HepG2 (cell line): Measurements from ENCODE around the gene CAPN12. TPM values are rescaled to one million over a fixed set of nuclear protein-coding genes. Genes with fewer than 3 reads are reported as not detected.

Experiments used
- CBFB ChIP-seq: sonication (generic); formaldehyde crosslinking; IDR thresholded peaks from 2 replicates; pipeline ENCODE4 v1.4.0; 2020; ENCODE audit warnings: missing genetic modification reagents
- DDIT3 ChIP-seq: sonication (generic); formaldehyde crosslinking; IDR thresholded peaks from 2 replicates; pipeline ENCODE4 v1.4.0; 2020; ENCODE audit warnings: mild to moderate bottlenecking, missing genetic modification reagents
- DNMT1 ChIP-seq: sonication (generic); formaldehyde crosslinking; IDR thresholded peaks from 2 replicates; pipeline ENCODE4 v1.5.1; 2020; ENCODE audit warnings: mild to moderate bottlenecking, missing genetic modification reagents
- EEA1 ChIP-seq: sonication (generic); formaldehyde crosslinking; IDR thresholded peaks from 2 replicates; pipeline ENCODE4 v1.5.1; 2020; ENCODE audit warnings: mild to moderate bottlenecking, missing genetic modification reagents, borderline replicate concordance
- ETV5 ChIP-seq: IDR thresholded peaks from 2 replicates; pipeline ENCODE4 v1.6.1; 2018; ENCODE audit warnings: missing biosample characterization, missing genetic modification reagents, inconsistent platforms, borderline replicate concordance
- MED1 ChIP-seq: sonication (generic); formaldehyde crosslinking; IDR thresholded peaks from 2 replicates; pipeline ENCODE4 v1.4.0; 2020; ENCODE audit warnings: missing genetic modification reagents
- MTA3 ChIP-seq: sonication (generic); formaldehyde crosslinking; IDR thresholded peaks from 2 replicates; pipeline ENCODE4 v1.4.0; 2020; ENCODE audit warnings: missing genetic modification reagents
- PHF8 ChIP-seq: sonication (generic); formaldehyde crosslinking; IDR thresholded peaks from 2 replicates; pipeline ENCODE4 v1.5.0; 2020; ENCODE audit warnings: missing genetic modification reagents
- RELA ChIP-seq: sonication (generic); formaldehyde crosslinking; IDR thresholded peaks from 2 replicates; pipeline ENCODE4 v1.4.0; 2020; ENCODE audit warnings: missing genetic modification reagents
- RERE ChIP-seq: IDR thresholded peaks from 2 replicates; pipeline ENCODE4 v1.6.1; 2016; ENCODE audit warnings: low read depth, missing genetic modification reagents, missing compliant biosample characterization
- SATB2 ChIP-seq: sonication (generic); formaldehyde crosslinking; IDR thresholded peaks from 2 replicates; pipeline ENCODE4 v1.5.0; 2020; ENCODE audit warnings: missing genetic modification reagents
- SCMH1 ChIP-seq: sonication (generic); formaldehyde crosslinking; IDR thresholded peaks from 2 replicates; pipeline ENCODE4 v1.9.0; 2021; ENCODE audit warnings: missing genetic modification reagents, mild to moderate bottlenecking, borderline replicate concordance
- SNAPC2 ChIP-seq: sonication (generic); formaldehyde crosslinking; IDR thresholded peaks from 2 replicates; pipeline ENCODE4 v1.8.1; 2022; ENCODE audit warnings: mild to moderate bottlenecking, missing genetic modification reagents
- TIGD3 ChIP-seq: sonication (generic); formaldehyde crosslinking; IDR thresholded peaks from 2 replicates; pipeline ENCODE4 v1.5.1; 2020; ENCODE audit warnings: mild to moderate bottlenecking, missing genetic modification reagents, borderline replicate concordance
- TSC22D2 ChIP-seq: sonication (generic); formaldehyde crosslinking; IDR thresholded peaks from 2 replicates; pipeline ENCODE4 v1.5.1; 2020; ENCODE audit warnings: missing genetic modification reagents, mild to moderate bottlenecking, borderline replicate concordance
- ZNF260 ChIP-seq: sonication (generic); formaldehyde crosslinking; IDR thresholded peaks from 2 replicates; pipeline ENCODE4 v1.4.0; 2020; ENCODE audit warnings: missing genetic modification reagents, low read depth, mild to moderate bottlenecking, borderline replicate concordance
- ZNF33B ChIP-seq: sonication (generic); formaldehyde crosslinking; IDR thresholded peaks from 2 replicates; pipeline ENCODE4 v1.5.1; 2020; ENCODE audit warnings: mild to moderate bottlenecking, missing genetic modification reagents
- ZNF343 ChIP-seq: sonication (generic); formaldehyde crosslinking; IDR thresholded peaks from 2 replicates; pipeline ENCODE4 v1.4.0; 2020; ENCODE audit warnings: mild to moderate bottlenecking, missing genetic modification reagents
- ZNF570 ChIP-seq: sonication (generic); formaldehyde crosslinking; IDR thresholded peaks from 2 replicates; pipeline ENCODE4 v1.4.0; 2020; ENCODE audit warnings: mild to moderate bottlenecking, missing genetic modification reagents, borderline replicate concordance
- polyA plus RNA-seq, 8 experiments: library from polyadenylated mRNA; depleted of rRNA in 3 of 8; stranded (reverse) in 7 of 8; unstranded in 1 of 8; fragments of >200 nt; fragmentation: Illumina TruSeq in 4 of 8; extraction: Trizol in 4 of 8; gene quantifications; 2 replicates each; pipeline versions ENCODE4 v1.2.1 to v1.2.3, GENCODE V29; 2011 to 2016; ENCODE audit warnings: low read depth in 4 of 8, missing spikeins in 1 of 8, mixed read lengths in 1 of 8; ENCODE audit not compliant: insufficient read depth in 1 of 8
- total RNA-seq, 5 experiments: library from RNA; depleted of rRNA; stranded (reverse); fragments of >200 nt; fragmentation: Illumina TruSeq; extraction: Trizol; gene quantifications; 2 replicates each; pipeline ENCODE4 v1.2.3, GENCODE V29; 2016; ENCODE audit warnings: low read depth in 1 of 5
- TF ChIP-seq, protein P1 (sequence below): sonication (generic); formaldehyde crosslinking; IDR thresholded peaks from 2 replicates; pipeline ENCODE4 v1.4.0; 2020; ENCODE audit warnings: missing genetic modification reagents, low read depth, mild to moderate bottlenecking, borderline replicate concordance
- TF ChIP-seq, protein P2 (sequence below): sonication (generic); formaldehyde crosslinking; conservative IDR thresholded peaks from 2 replicates; pipeline ENCODE4 v1.4.0; 2020; ENCODE audit warnings: missing genetic modification reagents

CAPN12 gene
- total and polyA plus RNA-seq, 2 of the 13 experiments (the other 11 are each of a cell fraction or from before 2014, with no cell fraction given), result 1.6 to 13.6 TPM

DNA sequence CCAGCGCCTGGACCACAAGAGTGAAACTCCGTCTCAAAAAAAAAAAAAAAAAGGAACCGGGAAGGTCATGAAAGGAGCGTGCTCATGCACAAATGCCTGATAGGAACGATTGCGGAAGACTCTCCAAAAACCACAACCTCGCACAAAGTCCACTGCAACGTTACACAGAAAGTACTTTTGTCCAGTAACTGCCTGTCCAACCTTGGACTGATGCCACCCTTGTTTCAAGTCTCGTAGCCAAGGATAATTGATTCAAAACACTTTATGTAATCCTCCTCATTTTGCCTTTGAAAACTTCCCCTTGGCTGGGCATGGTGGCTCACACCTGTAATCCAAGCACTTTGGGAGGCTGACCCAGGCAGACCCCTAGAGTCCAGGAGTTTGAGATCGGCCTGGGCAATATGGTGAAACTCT is 15.3 kb upstream of the CAPN12 start (continued):
- no peak for TF ChIP-seq DNMT1 (CRISPR knock-in tag)
- TF ChIP-seq ZNF33B (CRISPR knock-in tag), result no peak
- peak; percentile 97 for TF ChIP-seq CBFB (CRISPR knock-in tag)
- TF ChIP-seq SCMH1, result no peak
- TF ChIP-seq TIGD3, result no peak
- TF ChIP-seq EEA1 (CRISPR knock-in tag), result no peak
- no peak for TF ChIP-seq ZNF570 (CRISPR knock-in tag)
- TF ChIP-seq, protein P1, sequence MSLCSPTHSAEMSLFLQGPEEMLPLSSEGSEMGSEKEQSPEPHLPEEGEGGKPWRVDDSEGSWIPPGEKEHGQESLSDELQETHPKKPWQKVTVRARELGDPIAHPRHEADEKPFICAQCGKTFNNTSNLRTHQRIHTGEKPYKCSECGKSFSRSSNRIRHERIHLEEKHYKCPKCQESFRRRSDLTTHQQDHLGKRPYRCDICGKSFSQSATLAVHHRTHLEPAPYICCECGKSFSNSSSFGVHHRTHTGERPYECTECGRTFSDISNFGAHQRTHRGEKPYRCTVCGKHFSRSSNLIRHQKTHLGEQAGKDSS (CRISPR knock-in tag), result peak; percentile 72; the same call in 1 of the 2 replicates
- peak; percentile 73 for TF ChIP-seq SNAPC2
- no peak; the same call in 1 of the 2 replicates for TF ChIP-seq PHF8 (CRISPR knock-in tag)
- TF ChIP-seq TSC22D2 (CRISPR knock-in tag), result no peak
- peak; percentile 98 for TF ChIP-seq MED1 (CRISPR knock-in tag)
- TF ChIP-seq SATB2 (CRISPR knock-in tag), result no peak
- TF ChIP-seq ZNF260 (CRISPR knock-in tag), result no peak
- no peak for TF ChIP-seq RERE
- TF ChIP-seq ZNF343 (CRISPR knock-in tag), result no peak
- TF ChIP-seq RELA, result no peak
- TF ChIP-seq DDIT3 (CRISPR knock-in tag), result no peak
- no peak for TF ChIP-seq MTA3 (CRISPR knock-in tag)
- TF ChIP-seq, protein P2, sequence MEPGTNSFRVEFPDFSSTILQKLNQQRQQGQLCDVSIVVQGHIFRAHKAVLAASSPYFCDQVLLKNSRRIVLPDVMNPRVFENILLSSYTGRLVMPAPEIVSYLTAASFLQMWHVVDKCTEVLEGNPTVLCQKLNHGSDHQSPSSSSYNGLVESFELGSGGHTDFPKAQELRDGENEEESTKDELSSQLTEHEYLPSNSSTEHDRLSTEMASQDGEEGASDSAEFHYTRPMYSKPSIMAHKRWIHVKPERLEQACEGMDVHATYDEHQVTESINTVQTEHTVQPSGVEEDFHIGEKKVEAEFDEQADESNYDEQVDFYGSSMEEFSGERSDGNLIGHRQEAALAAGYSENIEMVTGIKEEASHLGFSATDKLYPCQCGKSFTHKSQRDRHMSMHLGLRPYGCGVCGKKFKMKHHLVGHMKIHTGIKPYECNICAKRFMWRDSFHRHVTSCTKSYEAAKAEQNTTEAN, result peak; percentile 91
- TF ChIP-seq ETV5 (CRISPR knock-in tag), result peak; percentile 86; the same call in 1 of the 2 replicates
